ENCODE results near the gene RGSL1.

- TF ChIP-seq POLR2AphosphoS5 (IDR thresholded peaks at IDR 0.05) (no peak), EP300 (conservative IDR thresholded peaks at IDR 0.05; ENCODE audit: poor library complexity, severe bottlenecking) (no peak), CTCF (IDR thresholded peaks at IDR 0.05; ENCODE audit: poor library complexity, severe bottlenecking) (no peak), TAF1 (IDR thresholded peaks at IDR 0.05; ENCODE audit: low read depth) (no peak), SMC3 (conservative IDR thresholded peaks at IDR 0.05; ENCODE audit: poor library complexity) (no peak), EZH2 (IDR thresholded peaks at IDR 0.05; ENCODE audit: borderline replicate concordance, insufficient read depth, low read length, poor library complexity, severe bottlenecking) (no peak)
Measured at GRCh38 chr1:182441719-182442118, 8.2 kb upstream of the RGSL1 start.

Data from neural cell (in vitro differentiated cells).